Activated T-helper 17 cell treated with anti-CD3 and anti-CD28 coated beads, Interleukin-2, amount 50 U/mL, for 72 hours (primary cell): ENCODE measurements around the gene IFIT2. TPM values are rescaled to one million over a fixed set of nuclear protein-coding genes. Genes with fewer than 3 reads are reported as not detected.

Experiments used
- ATAC-seq: fragments of 150-1000 bp; cut with Tn5 transposase; replicated peaks from 2 replicates; pipeline ENCODE4 v1.10.0; 2021; ENCODE audit warnings: mild to moderate bottlenecking, moderate library complexity
- H3K27ac Mint-ChIP-seq: one replicate; pipeline ENCODE4 v1.8.0; 2022; ENCODE audit warnings: mixed read lengths
- H3K27me3 Mint-ChIP-seq: one replicate; pipeline ENCODE4 v1.8.0; 2022; ENCODE audit warnings: mixed read lengths
- H3K36me3 Mint-ChIP-seq: one replicate; pipeline ENCODE4 v1.8.0; 2022; ENCODE audit warnings: low read depth, mild to moderate bottlenecking, mixed read lengths
- H3K4me1 Mint-ChIP-seq: one replicate; pipeline ENCODE4 v1.8.0; 2022; ENCODE audit warnings: mixed read lengths
- H3K4me3 Mint-ChIP-seq: one replicate; pipeline ENCODE4 v1.8.0; 2022; ENCODE audit warnings: mild to moderate bottlenecking, mixed read lengths
- H3K9me3 Mint-ChIP-seq: one replicate; pipeline ENCODE4 v1.8.0; 2022; ENCODE audit warnings: mixed read lengths
- total RNA-seq, 2 donors: library from RNA; stranded (reverse); gene quantifications; one replicate each; pipeline ENCODE4 v1.2.3, GENCODE V29; 2022

IFIT2 gene
- total RNA-seq, 2 donors from 2014 or later, result 2.0 to 3.2 TPM

GRCh38 chr10:89332123-89332633 is 30.3 kb downstream of the IFIT2 start:
- ATAC-seq, result peak; percentile 50
- H3K36me3 Mint-ChIP-seq, result no peaks in the 10 kb centered on the region
- peak overlapping the region; percentile 76 for H3K27ac Mint-ChIP-seq
- H3K4me1 Mint-ChIP-seq, result peaks cover 41% of the 10 kb centered on the region
- H3K9me3 Mint-ChIP-seq, result no peaks in the 10 kb centered on the region
- H3K27me3 Mint-ChIP-seq, result no peaks in the 10 kb centered on the region
- peak overlapping the region; percentile 69 for H3K4me3 Mint-ChIP-seq

GRCh38 chr10:89335226-89335625 is 33.4 kb downstream of the IFIT2 start:
- no peaks in the 10 kb centered on the region for H3K9me3 Mint-ChIP-seq
- no peaks in the 10 kb centered on the region for H3K27me3 Mint-ChIP-seq
- H3K36me3 Mint-ChIP-seq, result peaks cover 15% of the 10 kb centered on the region
- H3K4me3 Mint-ChIP-seq, result no peak overlapping the region
- H3K27ac Mint-ChIP-seq, result no peak overlapping the region
- no peak for ATAC-seq
- H3K4me1 Mint-ChIP-seq, result peaks cover 35% of the 10 kb centered on the region

- H3K36me3 Mint-ChIP-seq, result peaks cover 15% of the 10 kb centered on the region
Observed at GRCh38 chr10:89336241-89336640, 34.4 kb downstream of the IFIT2 start.

GRCh38 chr10:89337484-89337883 is 35.6 kb downstream of the IFIT2 start:
- H3K4me3 Mint-ChIP-seq, result no peak overlapping the region
- H3K4me1 Mint-ChIP-seq, result peaks cover 31% of the 10 kb centered on the region
- no peaks in the 10 kb centered on the region for H3K27me3 Mint-ChIP-seq
- H3K36me3 Mint-ChIP-seq, result peaks cover 15% of the 10 kb centered on the region
- H3K9me3 Mint-ChIP-seq, result no peaks in the 10 kb centered on the region
- no peak overlapping the region for H3K27ac Mint-ChIP-seq
- ATAC-seq, result peak; percentile 81

More at GRCh38 chr10:89336241-89336640, 34.4 kb downstream of the IFIT2 start:
- Mint-ChIP-seq H3K4me3 (no peak overlapping the region), H3K9me3 (no peaks in the 10 kb centered on the region), H3K27me3 (no peaks in the 10 kb centered on the region), H3K27ac (no peak overlapping the region), H3K4me1 (peaks cover 35% of the 10 kb centered on the region)
- ATAC-seq, result no peak

- H3K9me3 Mint-ChIP-seq, result no peaks in the 10 kb centered on the region
- peaks cover 15% of the 10 kb centered on the region for H3K36me3 Mint-ChIP-seq
- no peaks in the 10 kb centered on the region for H3K27me3 Mint-ChIP-seq
- no peak overlapping the region for H3K4me3 Mint-ChIP-seq
- ATAC-seq, result no peak
- no peak overlapping the region for H3K27ac Mint-ChIP-seq
- peaks cover 24% of the 10 kb centered on the region for H3K4me1 Mint-ChIP-seq
Observed at GRCh38 chr10:89338713-89339112, 36.9 kb downstream of the IFIT2 start.

- Mint-ChIP-seq H3K4me1 (peaks cover 17% of the 10 kb centered on the region), H3K27ac (no peak overlapping the region), H3K4me3 (no peak overlapping the region), H3K36me3 (peaks cover 15% of the 10 kb centered on the region), H3K9me3 (no peaks in the 10 kb centered on the region), H3K27me3 (no peaks in the 10 kb centered on the region)
- ATAC-seq, result no peak
Observed at GRCh38 chr10:89339875-89340274, 38.0 kb downstream of the IFIT2 start.

- H3K36me3 Mint-ChIP-seq, result peaks cover 15% of the 10 kb centered on the region
- no peak overlapping the region for H3K4me3 Mint-ChIP-seq
- H3K27ac Mint-ChIP-seq, result no peak overlapping the region
- no peak for ATAC-seq
- H3K27me3 Mint-ChIP-seq, result no peaks in the 10 kb centered on the region
- peaks cover 5% of the 10 kb centered on the region for H3K4me1 Mint-ChIP-seq
- H3K9me3 Mint-ChIP-seq, result no peaks in the 10 kb centered on the region
Observed at GRCh38 chr10:89341649-89342048, 39.8 kb downstream of the IFIT2 start.

- Mint-ChIP-seq H3K4me3 (no peak overlapping the region), H3K27me3 (no peaks in the 10 kb centered on the region), H3K4me1 (peaks cover 5% of the 10 kb centered on the region), H3K36me3 (peaks cover 15% of the 10 kb centered on the region), H3K9me3 (no peaks in the 10 kb centered on the region), H3K27ac (no peak overlapping the region)
- ATAC-seq, result no peak
Observed at GRCh38 chr10:89342206-89342958, 40.5 kb downstream of the IFIT2 start.

GRCh38 chr10:89343089-89343767 is 41.4 kb downstream of the IFIT2 start:
- Mint-ChIP-seq H3K4me3 (no peak overlapping the region), H3K36me3 (peaks cover 15% of the 10 kb centered on the region), H3K4me1 (no peaks in the 10 kb centered on the region), H3K27me3 (no peaks in the 10 kb centered on the region), H3K9me3 (no peaks in the 10 kb centered on the region), H3K27ac (no peak overlapping the region)
- ATAC-seq, result no peak

GRCh38 chr10:89344156-89344555 is 42.3 kb downstream of the IFIT2 start:
- Mint-ChIP-seq H3K36me3 (peaks cover 9% of the 10 kb centered on the region), H3K4me1 (no peaks in the 10 kb centered on the region), H3K27ac (no peak overlapping the region), H3K9me3 (no peaks in the 10 kb centered on the region), H3K27me3 (no peaks in the 10 kb centered on the region), H3K4me3 (no peak overlapping the region)
- no peak for ATAC-seq

GRCh38 chr10:89345367-89346000 is 43.6 kb downstream of the IFIT2 start:
- Mint-ChIP-seq H3K9me3 (no peaks in the 10 kb centered on the region), H3K4me3 (no peak overlapping the region), H3K36me3 (no peaks in the 10 kb centered on the region), H3K4me1 (peaks cover 2% of the 10 kb centered on the region), H3K27me3 (no peaks in the 10 kb centered on the region), H3K27ac (no peak overlapping the region)
- no peak for ATAC-seq

GRCh38 chr10:89346405-89347254 is 44.8 kb downstream of the IFIT2 start:
- no peaks in the 10 kb centered on the region for H3K27me3 Mint-ChIP-seq
- peaks cover 12% of the 10 kb centered on the region for H3K4me1 Mint-ChIP-seq
- no peak for ATAC-seq
- no peak overlapping the region for H3K27ac Mint-ChIP-seq
- no peak overlapping the region for H3K4me3 Mint-ChIP-seq
- H3K9me3 Mint-ChIP-seq, result no peaks in the 10 kb centered on the region
- no peaks in the 10 kb centered on the region for H3K36me3 Mint-ChIP-seq

GRCh38 chr10:89347701-89348457 is 46.0 kb downstream of the IFIT2 start:
- no peaks in the 10 kb centered on the region for H3K27me3 Mint-ChIP-seq
- no peaks in the 10 kb centered on the region for H3K36me3 Mint-ChIP-seq

More at GRCh38 chr10:89347701-89348457, 46.0 kb downstream of the IFIT2 start:
- Mint-ChIP-seq H3K4me3 (no peak overlapping the region), H3K4me1 (peaks cover 19% of the 10 kb centered on the region), H3K9me3 (no peaks in the 10 kb centered on the region), H3K27ac (no peak overlapping the region)
- no peak for ATAC-seq
